ENCODE results near the gene LAMC3.

Gene LAMC3

GRCh38 chr9:131020862-131021261 is 11.9 kb downstream of the LAMC3 start:
- H3K4me3 ChIP-seq (replicated peaks in 1 of 2; ENCODE audit: low read depth in 2 of 2, low read length in 2 of 2), result no peak overlapping the region
- DNase-seq (ENCODE audit: low read depth in 2 of 2), result peak in 1 of 2 donors; percentile 17
- TF ChIP-seq CTCF (IDR thresholded peaks at IDR 0.05; ENCODE audit: low read depth, low read length), result no peak

GRCh38 chr9:131021785-131022184 is 12.8 kb downstream of the LAMC3 start:
- H3K4me3 ChIP-seq (replicated peaks in 1 of 2; ENCODE audit: low read depth in 2 of 2, low read length in 2 of 2), result no peak overlapping the region
- DNase-seq (ENCODE audit: low read depth in 2 of 2), result no peak
- no peak for TF ChIP-seq CTCF (IDR thresholded peaks at IDR 0.05; ENCODE audit: low read depth, low read length)

GRCh38 chr9:131024978-131025868 is 16.2 kb downstream of the LAMC3 start:
- no peak for DNase-seq (ENCODE audit: low read depth in 2 of 2)
- no peak for TF ChIP-seq CTCF (IDR thresholded peaks at IDR 0.05; ENCODE audit: low read depth, low read length)

GRCh38 chr9:131025953-131026858 is 17.2 kb downstream of the LAMC3 start:
- DNase-seq (ENCODE audit: low read depth in 2 of 2), result no peak
- H3K4me3 ChIP-seq (replicated peaks in 1 of 2; ENCODE audit: low read depth in 2 of 2, low read length in 2 of 2), result no peak overlapping the region
- no peak for TF ChIP-seq CTCF (IDR thresholded peaks at IDR 0.05; ENCODE audit: low read depth, low read length)

More at GRCh38 chr9:131024978-131025868, 16.2 kb downstream of the LAMC3 start:
- no peak overlapping the region for H3K4me3 ChIP-seq (replicated peaks in 1 of 2; ENCODE audit: low read depth in 2 of 2, low read length in 2 of 2)

- no peak overlapping the region for H3K4me3 ChIP-seq (replicated peaks in 1 of 2; ENCODE audit: low read depth in 2 of 2, low read length in 2 of 2)
- DNase-seq (ENCODE audit: low read depth in 2 of 2), result no peak
- TF ChIP-seq CTCF (IDR thresholded peaks at IDR 0.05; ENCODE audit: low read depth, low read length), result no peak
Observed at GRCh38 chr9:131027048-131027871, 18.3 kb downstream of the LAMC3 start.

- no peak for TF ChIP-seq CTCF (IDR thresholded peaks at IDR 0.05; ENCODE audit: low read depth, low read length)
- DNase-seq (ENCODE audit: low read depth in 2 of 2), result no peak
Observed at GRCh38 chr9:131027872-131028179, 18.9 kb downstream of the LAMC3 start.

More at GRCh38 chr9:131027872-131028179, 18.9 kb downstream of the LAMC3 start:
- no peak overlapping the region for H3K4me3 ChIP-seq (replicated peaks in 1 of 2; ENCODE audit: low read depth in 2 of 2, low read length in 2 of 2)

Data from cardiac fibroblast (primary cell).